Stimulated activated CD8-positive, alpha-beta memory T cell treated with anti-CD3 and anti-CD28 coated beads, Interleukin-12 subunit alpha, Interleukin-12 subunit beta, amount 100 ng/mL, for 24 hours (primary cell): ENCODE results near the gene ABI3BP.

Experiments
- DNase-seq: peaks from one replicate; pipeline ENCODE4 v3.0.0-alpha.2; 2020; ENCODE audit errors: extremely low read depth

Gene ABI3BP

DNA sequence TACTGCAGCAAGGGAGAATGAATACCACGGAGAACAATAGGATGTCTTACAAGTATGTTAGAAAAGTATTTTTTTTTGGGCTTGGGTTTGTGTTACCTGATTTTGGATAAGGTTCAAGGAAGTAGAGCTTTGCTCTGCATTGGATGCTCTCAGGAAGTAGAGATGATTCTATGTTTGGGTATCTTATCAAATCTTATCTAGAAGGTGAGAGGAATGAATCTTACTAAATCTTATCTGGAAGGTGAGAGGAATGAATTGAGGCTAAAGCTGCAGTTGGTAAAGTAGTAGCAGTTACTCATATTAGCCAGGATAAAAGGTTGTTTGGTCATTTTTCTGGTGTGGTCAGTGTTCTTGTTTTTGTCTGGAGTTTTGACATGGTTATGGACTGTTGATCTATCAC is 266.5 kb downstream of the ABI3BP start:
- no peak for DNase-seq

- no peak for DNase-seq
Observed at GRCh38 chr3:100725935-100726513, 267.2 kb downstream of the ABI3BP start.

GRCh38 chr3:100720426-100720825 is 272.8 kb downstream of the ABI3BP start:
- no peak for DNase-seq

DNA sequence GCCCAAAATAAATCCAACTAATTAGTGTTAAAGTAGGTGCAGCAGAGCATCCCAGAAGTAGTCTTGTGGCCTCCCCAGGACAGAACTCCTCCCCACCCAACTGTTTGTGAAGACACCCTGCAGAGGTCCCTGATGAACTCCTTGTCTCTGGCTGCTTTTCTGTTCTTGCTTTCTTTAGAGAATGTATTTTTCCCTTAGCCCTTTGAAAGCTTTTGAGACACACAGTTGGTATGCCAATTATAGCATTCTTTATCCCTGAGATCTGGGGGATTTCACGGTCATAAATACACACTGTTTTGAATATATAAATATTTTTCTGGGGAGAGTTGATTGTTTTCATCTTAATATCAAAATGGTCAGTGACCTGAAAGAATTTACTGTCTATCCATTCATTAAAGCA is 274.1 kb downstream of the ABI3BP start:
- no peak for DNase-seq

GRCh38 chr3:100717637-100718487 is 275.4 kb downstream of the ABI3BP start:
- DNase-seq: no peak

GRCh38 chr3:100717063-100717462 is 276.2 kb downstream of the ABI3BP start:
- no peak for DNase-seq

DNA sequence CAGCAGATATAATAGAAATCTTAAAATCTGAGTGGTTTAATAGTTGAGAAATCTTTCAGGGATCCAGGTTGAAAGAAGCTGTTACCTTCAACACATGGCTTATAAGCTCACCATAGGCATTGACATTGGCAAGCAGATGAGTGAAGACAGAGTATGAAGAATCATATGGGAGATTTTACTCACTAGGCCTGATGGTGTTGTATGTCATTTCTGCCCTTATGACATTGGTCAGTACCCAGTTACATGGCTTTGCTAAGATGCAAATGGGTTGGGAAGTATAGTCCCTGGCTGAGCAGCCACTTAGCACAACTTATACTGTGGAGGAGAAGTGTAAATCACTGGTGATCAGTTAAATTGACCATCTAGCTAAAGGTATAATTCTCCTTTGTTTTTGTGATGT is 278.0 kb downstream of the ABI3BP start:
- DNase-seq: no peak

- peak; percentile 35 for DNase-seq
Observed at GRCh38 chr3:100710261-100710968, 282.8 kb downstream of the ABI3BP start.

- DNase-seq: no peak
Observed at GRCh38 chr3:100709842-100710260, 283.4 kb downstream of the ABI3BP start.

GRCh38 chr3:100708989-100709841 is 284.0 kb downstream of the ABI3BP start, which contains the start of gene TFG:
Gene TFG, plus strand, starts transcription at chr3:100709494. Its CDS starts 4,192 bp downstream, at chr3:100713686.
- DNase-seq: peak; percentile 92

DNA sequence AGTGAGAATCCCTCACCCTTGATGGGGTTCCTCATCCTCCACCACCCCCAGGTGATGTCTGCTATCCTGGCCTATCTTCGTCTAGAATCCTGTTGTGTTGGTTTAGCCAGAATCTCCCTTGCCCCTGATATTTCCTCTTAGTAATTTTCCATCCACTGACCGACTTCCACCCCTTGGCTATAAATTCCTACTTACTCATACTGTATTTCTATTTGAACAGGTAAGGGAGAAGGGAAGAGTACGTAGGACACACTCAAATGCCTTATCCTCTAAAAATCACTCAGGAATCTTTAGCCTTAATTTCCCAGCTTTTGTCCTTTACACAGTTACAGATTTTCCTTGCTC is 284.6 kb downstream of the ABI3BP start:
- no peak for DNase-seq

DNA sequence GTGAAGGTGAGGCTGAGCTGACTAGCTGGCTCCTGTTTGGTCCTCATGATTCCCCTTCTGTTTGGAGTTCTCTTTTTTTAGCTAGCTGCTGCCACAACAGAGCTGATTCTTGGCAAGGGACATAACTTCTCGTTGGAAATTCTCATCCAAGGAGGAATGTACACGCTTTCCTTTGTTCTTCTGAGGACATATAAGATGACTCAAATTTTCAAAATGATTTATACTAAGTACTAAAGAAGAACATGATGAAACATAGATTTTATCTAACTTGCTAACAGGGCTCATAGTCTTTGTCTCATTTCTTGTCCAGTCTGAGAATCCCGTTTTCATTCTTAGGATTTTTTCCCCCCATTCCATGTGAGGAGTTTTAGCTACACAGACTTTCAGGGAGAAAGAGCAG is 286.9 kb downstream of the ABI3BP start:
- DNase-seq: no peak

DNA sequence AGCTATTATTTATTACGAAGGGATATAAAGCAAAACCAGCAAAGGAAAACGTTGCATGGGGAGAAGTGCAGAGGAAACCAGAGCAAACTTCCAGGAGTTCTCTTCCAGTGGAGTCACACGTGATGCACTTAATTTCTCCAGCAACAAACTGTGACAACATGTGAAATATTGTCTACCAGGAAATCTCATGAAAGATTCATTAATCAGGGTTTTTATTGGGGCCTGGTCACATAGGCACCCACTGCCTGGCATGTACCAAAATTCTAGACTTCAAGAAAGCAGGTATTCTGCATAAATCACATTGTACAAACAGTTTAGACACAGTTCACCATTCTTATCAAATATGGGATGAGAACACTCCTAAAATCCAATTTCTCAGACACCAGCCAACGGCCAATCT is 289.4 kb downstream of the ABI3BP start:
- no peak for DNase-seq

DNA sequence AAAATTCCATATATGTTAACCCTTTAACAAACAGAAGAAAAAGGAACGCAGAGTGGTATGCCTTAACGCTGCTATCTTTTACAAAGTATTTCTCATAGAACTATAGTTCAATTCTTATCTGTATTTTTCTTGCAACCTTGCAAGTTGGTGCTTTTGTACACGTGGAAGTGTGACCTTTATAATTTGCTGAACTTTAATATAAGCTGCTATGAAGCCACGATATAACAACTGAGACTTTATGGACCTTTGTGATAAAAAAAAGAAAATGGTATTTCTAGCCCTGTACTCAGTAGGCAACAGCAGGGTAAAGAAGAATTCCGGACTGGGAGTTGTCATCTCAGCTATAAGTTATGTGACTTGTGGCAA is 290.3 kb downstream of the ABI3BP start:
- no peak for DNase-seq

GRCh38 chr3:100702082-100702979 is 290.9 kb downstream of the ABI3BP start:
- DNase-seq: no peak

DNA sequence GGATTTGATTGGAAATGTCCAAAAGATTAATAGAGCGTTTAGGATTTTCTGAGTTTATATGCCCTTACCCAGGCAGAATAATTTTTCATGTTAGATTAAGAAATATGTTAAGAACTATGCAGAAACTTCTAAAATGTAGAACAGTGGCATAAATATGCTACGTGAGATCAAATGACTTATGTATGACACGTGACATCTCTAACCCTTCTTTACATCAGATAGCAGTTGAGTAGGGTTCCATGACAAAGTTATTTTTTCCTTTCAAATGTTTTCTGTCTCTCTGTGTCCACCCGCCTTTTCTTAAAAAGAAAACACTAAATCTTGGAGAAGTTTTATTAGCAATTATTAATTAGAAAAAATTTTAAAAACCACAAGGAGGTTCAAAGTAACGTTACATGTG is 292.5 kb downstream of the ABI3BP start:
- no peak for DNase-seq
